PC-3 (cell line): ENCODE data around the gene RABGGTB.
"Not testable (repeated sequence)": the region's sequence is repeated elsewhere in the genome, so short reads cannot be mapped to it uniquely, and the experiment has no call there.

Experiments
- CTCF ChIP-seq: fragments of 300-600 bp; sonication (generic); conservative IDR thresholded peaks from 2 replicates; pipeline ENCODE4 v1.5.1; 2017; ENCODE audit warnings: antibody characterized with exemption, low read depth, mild to moderate bottlenecking, low read length
- EZH2phosphoT487 ChIP-seq: fragments of 300-600 bp; sonication (generic); IDR thresholded peaks from 2 replicates; pipeline ENCODE4 v1.6.1; 2018; ENCODE audit warnings: mild to moderate bottlenecking, antibody characterized with exemption, low read length, borderline replicate concordance

- TF ChIP-seq CTCF, EZH2phosphoT487: not testable (repeated sequence)
Observed at GRCh38 chr1:75777812-75778211, 8.2 kb upstream of the RABGGTB start.
